Lower leg skin (tissue), 4 donors: ENCODE measurements around the gene WIZ. TPM values are rescaled to one million over a fixed set of nuclear protein-coding genes. Genes with fewer than 3 reads are reported as not detected.
A peak's percentile ranks its signal among the peaks of the same experiment; 100 is the strongest.
"Not testable (repeated sequence)": the region's sequence is repeated elsewhere in the genome, so short reads cannot be mapped to it uniquely, and the experiment has no call there.

Source experiments
- DNase-seq, 2 donors: peaks; one replicate each; pipeline ENCODE4 v3.0.0-alpha.2; 2019; ENCODE audit warnings: low spot score in 2 of 2
- H3K4me3 ChIP-seq: fragments of 200-600 bp; sonication (generic); 2 replicates; pipeline ENCODE4 v1.5.1; 2017; ENCODE audit warnings: mild to moderate bottlenecking, low read depth; ENCODE audit not compliant: poor library complexity, severe bottlenecking
- CTCF ChIP-seq, 3 donors: fragments of 450-650 bp; IDR thresholded peaks; one replicate each; pipeline ENCODE4 v1.5.1; 2016; ENCODE audit warnings: antibody characterized with exemption in 3 of 3, mild to moderate bottlenecking in 3 of 3, moderate library complexity in 2 of 3
- POLR2A ChIP-seq, 2 donors: fragments of 450-650 bp; IDR thresholded peaks; one replicate each; pipeline ENCODE4 v1.6.1; 2016 to 2017; ENCODE audit warnings: antibody characterized with exemption in 2 of 2, mild to moderate bottlenecking in 1 of 2, moderate library complexity in 1 of 2
- WGBS, 2 donors: methylation state at CpG; one replicate each; pipeline ENCODE4 v1.1.5; 2018; 5-methylcytosine and 5-hydroxymethylcytosine counted together
- intact Hi-C: fragments of 100-400 bp; cut with DNase I; formaldehyde crosslinking; loops from one replicate; pipeline ENCODE4 v1.15.0; 2023; ENCODE audit warnings: low total_unique reads
- total RNA-seq, 4 donors: library from RNA; depleted of rRNA; stranded (reverse); fragments of >200 nt; gene quantifications; one replicate each; pipeline ENCODE4 v1.1.0, GENCODE V29; 2016

Gene WIZ
- total RNA-seq, 4 donors from 2014 or later: 28.4 to 52.9 (median 43.8) TPM

DNA sequence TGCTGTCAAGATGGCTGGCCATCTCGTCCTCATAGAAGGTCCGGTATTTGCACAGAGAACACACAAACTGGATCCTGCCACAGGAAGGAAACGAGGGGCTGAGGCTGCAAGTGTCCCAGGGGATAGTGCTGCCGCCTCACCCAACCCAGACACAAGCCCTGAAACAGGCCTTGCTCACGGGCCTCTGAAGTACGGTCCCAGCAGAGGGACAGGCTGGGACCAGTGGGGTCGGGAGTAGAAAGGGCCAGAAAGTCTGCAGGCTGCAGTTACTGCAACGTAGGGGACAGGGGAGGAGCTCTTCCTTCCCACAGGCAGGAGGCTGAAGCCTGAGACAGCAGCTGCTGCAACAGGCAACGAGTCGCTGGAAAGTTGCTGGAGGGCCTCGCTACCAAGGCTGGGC, 52.0 kb downstream of the WIZ start:
- DNase-seq: peak in 1 of 2 donors; percentile 53
- 84 to 88% methylated on average over 11 of the region's 11 CpGs for WGBS, 2 donors
- intact Hi-C loops: no loop called here
- no peak overlapping the region for H3K4me3 ChIP-seq
- no peak for TF ChIP-seq CTCF (IDR thresholded peaks at IDR 0.05)
- TF ChIP-seq POLR2A (IDR thresholded peaks at IDR 0.05): no peak

DNA sequence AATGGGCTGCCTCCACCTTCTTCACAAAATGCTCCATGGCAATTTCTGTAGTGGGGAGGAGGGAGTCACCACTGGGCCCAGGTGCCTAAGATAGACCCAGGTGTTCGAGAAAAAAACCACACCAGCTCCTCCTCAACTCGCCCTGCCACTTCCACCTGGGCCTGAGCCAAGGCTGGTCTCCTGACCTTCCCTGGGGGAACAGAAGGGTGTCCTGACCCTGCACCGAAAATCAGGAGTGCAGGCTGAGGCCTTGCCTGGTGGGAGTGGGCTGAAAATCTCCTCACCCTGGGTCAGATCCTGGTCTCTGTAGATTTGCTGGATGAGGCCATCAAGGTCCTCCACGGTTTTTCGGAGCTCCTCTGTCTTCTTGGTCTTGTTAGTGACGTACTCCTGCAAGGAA, 52.5 kb downstream of the WIZ start:
- TF ChIP-seq POLR2A (IDR thresholded peaks at IDR 0.05) (no peak), CTCF (IDR thresholded peaks at IDR 0.05) (no peak)
- DNase-seq: peak in 1 of 2 donors; percentile 69
- WGBS, 2 donors: 86 to 95% methylated on average over 6 of the region's 6 CpGs
- no peak overlapping the region for H3K4me3 ChIP-seq
- intact Hi-C loops: no loop called here

DNA sequence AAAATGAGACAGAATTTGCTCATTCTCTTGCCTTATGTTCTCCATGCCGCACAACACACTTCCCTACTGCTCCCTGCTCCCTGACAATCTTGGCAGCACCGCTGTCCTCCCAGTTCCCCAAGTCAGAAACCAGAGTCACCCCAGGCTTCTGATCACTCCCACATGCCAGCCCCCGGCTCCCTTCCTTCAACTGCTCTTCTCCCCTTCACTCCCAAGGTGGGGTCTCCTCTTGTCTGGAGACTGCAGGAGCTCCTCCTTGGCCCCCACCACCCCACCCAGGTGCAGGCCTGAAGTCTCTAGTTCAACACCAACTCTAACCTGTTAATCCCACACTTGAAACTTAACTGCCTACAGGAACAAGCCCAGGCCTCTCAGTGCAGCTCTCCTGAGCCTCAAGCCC, 53.3 kb downstream of the WIZ start:
- intact Hi-C loops: no loop called here
- 99 to 100% methylated on average over 3 of the region's 3 CpGs for WGBS, 2 donors
- no peak overlapping the region for H3K4me3 ChIP-seq
- DNase-seq: peak in 1 of 2 donors; percentile 43
- TF ChIP-seq CTCF (IDR thresholded peaks at IDR 0.05): no peak
- no peak for TF ChIP-seq POLR2A (IDR thresholded peaks at IDR 0.05)

DNA sequence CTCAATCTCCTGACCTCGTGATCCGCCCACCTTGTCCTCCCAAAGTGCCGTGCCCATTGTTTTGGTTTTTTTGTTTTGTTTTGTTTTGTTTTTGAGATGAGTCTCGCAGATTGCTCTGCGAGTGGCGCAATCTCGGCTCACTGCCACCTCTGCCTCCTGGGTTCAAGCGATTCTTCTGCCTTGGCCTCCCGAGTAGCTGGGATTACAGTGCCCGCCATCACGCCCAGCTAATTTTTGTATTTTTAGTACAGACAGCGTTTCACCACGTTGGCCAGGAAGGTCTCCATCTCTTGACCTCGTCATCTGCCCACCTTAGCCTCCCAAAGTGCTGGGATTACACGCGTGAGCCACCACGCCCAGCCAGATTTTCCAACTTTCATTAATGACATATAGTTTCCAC, 54.5 kb downstream of the WIZ start:
- peak in 1 of 2 donors; percentile 66 for DNase-seq
- intact Hi-C loops, H3K4me3 ChIP-seq: not testable (repeated sequence)
- WGBS, 2 donors: 92 to 94% methylated on average over 17 of the region's 17 CpGs

DNA sequence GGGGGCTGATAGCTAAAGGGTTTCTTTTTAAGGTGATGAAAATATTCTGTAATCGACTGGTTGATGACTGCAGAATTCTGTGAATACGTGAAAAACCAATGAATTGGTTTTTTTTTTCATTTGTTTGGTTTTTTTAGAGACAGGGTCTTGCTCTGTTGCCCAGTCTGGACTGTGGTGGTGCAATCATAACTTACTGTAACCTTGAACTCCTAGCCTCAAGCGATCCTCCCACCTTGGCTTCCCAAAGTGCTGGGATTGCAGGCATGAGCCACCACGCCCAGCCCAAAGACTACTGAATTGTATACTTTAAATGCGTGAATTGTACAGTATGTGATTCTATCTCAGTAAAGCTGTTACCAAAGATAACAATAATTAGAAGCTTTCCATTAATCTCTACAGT, 55.3 kb downstream of the WIZ start:
- no peak for TF ChIP-seq CTCF (IDR thresholded peaks at IDR 0.05)
- no peak for TF ChIP-seq POLR2A (IDR thresholded peaks at IDR 0.05)
- 90 to 93% methylated on average over 5 of the region's 5 CpGs for WGBS, 2 donors
- intact Hi-C loops: no loop called here
- no peak for DNase-seq
- no peak overlapping the region for H3K4me3 ChIP-seq

- TF ChIP-seq POLR2A (IDR thresholded peaks at IDR 0.05) (no peak), CTCF (IDR thresholded peaks at IDR 0.05) (no peak)
- no peak for DNase-seq
Observed at GRCh38 chr19:15393963-15394362, 55.8 kb downstream of the WIZ start.

More at GRCh38 chr19:15393963-15394362, 55.8 kb downstream of the WIZ start:
- intact Hi-C loops: no loop called here
- H3K4me3 ChIP-seq: no peak overlapping the region
